Measurements from ENCODE around the gene FOXK2. TPM values are rescaled to one million over a fixed set of nuclear protein-coding genes. Genes with fewer than 3 reads are reported as not detected.

The FOXK2 gene
- total and polyA plus RNA-seq, 2 of the 8 experiments (the other 6 are each of a cell fraction or from before 2014, with no cell fraction given) = 34.7 to 64.9 TPM

GRCh38 chr17:82559566-82560251 lies 40.2 kb downstream of the FOXK2 start:
- TF ChIP-seq EGR1 (IDR thresholded peaks at IDR 0.05; ENCODE audit: borderline replicate concordance, low read depth, low read length) (no peak), KDM4A (IDR thresholded peaks at IDR 0.05; ENCODE audit: low read depth, low read length, severe bottlenecking) (no peak), TAF7 (optimal IDR thresholded peaks at IDR 0.05; ENCODE audit: borderline replicate concordance, low read depth, low read length) (no peak), POU5F1 (IDR thresholded peaks at IDR 0.05; ENCODE audit: low read depth, low read length) (no peak), CREB1 (IDR thresholded peaks at IDR 0.05) (no peak), ATF3 (IDR thresholded peaks at IDR 0.05; ENCODE audit: insufficient read depth, low read depth, low read length) (no peak), NRF1 (IDR thresholded peaks at IDR 0.05; ENCODE audit: low read depth, low read length) (no peak), POLR2AphosphoS5 (IDR thresholded peaks at IDR 0.05; ENCODE audit: low read depth, low read length) (no peak), ASH2L (IDR thresholded peaks at IDR 0.05; ENCODE audit: low read length) (no peak), CBX5 (IDR thresholded peaks at IDR 0.05; ENCODE audit: low read depth, low read length) (no peak), CBX8 (IDR thresholded peaks at IDR 0.05; ENCODE audit: borderline replicate concordance, low read depth, low read length) (no peak), CHD1 (IDR thresholded peaks at IDR 0.05; ENCODE audit: low read depth, low read length) (no peak)
- Histone ChIP-seq H3K79me1 (ENCODE audit: low read depth, low read length) (peaks cover 20% of the 10 kb centered on the region), H2AK5ac (ENCODE audit: low read depth, low read length) (no peak overlapping the region), H3K9ac (replicated peaks in 1 of 4; ENCODE audit: extremely low read depth in 1 of 4, low read depth in 3 of 4, low read length in 3 of 4) (no peak overlapping the region), H3K23ac (ENCODE audit: insufficient read length) (no peak overlapping the region), H2BK15ac (ENCODE audit: low read length) (no peak overlapping the region), H3K4me1 (replicated peaks in 1 of 4; ENCODE audit: control insufficient read depth in 3 of 4, insufficient read depth in 4 of 4, low read length in 3 of 4) (peaks cover 0 to 11% (median 2%) of the 10 kb centered on the region in 4 experiments; a peak in 2 of 7 replicates), H3K4me2 (ENCODE audit: insufficient read depth in 1 of 2, low read depth in 2 of 2, low read length in 2 of 2) (no peak overlapping the region), H3K9me3 (ENCODE audit: insufficient read depth in 2 of 2, low read depth in 1 of 2, low read length in 1 of 2) (no peaks in the 10 kb centered on the region), H4K91ac (replicated peaks; ENCODE audit: insufficient read length, low read length) (no peak overlapping the region), H2BK20ac (ENCODE audit: low read length) (no peak overlapping the region), H2AFZ (ENCODE audit: low read length) (no peak overlapping the region), H3K36me3 (ENCODE audit: control insufficient read depth in 2 of 4, insufficient read depth in 4 of 4, low read length in 3 of 4) (peaks cover 0 to 3% (median 0%) of the 10 kb centered on the region in 4 experiments; a peak in 2 of 8 replicates), H3K14ac (ENCODE audit: insufficient read length) (no peak overlapping the region), H4K20me1 (replicated peaks in 1 of 2; ENCODE audit: control insufficient read depth in 1 of 2, insufficient read depth in 2 of 2, low read length in 2 of 2) (peaks cover 34 to 37% of the 10 kb centered on the region in 2 experiments), H3K27ac (ENCODE audit: low read depth, low read length) (no peak overlapping the region; the same call in 1 of the 2 replicates), H3K79me2 (ENCODE audit: control insufficient read depth in 1 of 2, insufficient read depth in 2 of 2, low read length in 2 of 2) (peaks cover 4 to 89% of the 10 kb centered on the region in 2 experiments; a peak in 3 of 4 replicates), H3K27me3 (replicated peaks in 1 of 4; ENCODE audit: control insufficient read depth in 3 of 4, extremely low read depth in 1 of 4, insufficient read depth in 3 of 4, low read length in 3 of 4) (no peaks in the 10 kb centered on the region), H3K23me2 (ENCODE audit: low read depth, low read length) (no peaks in the 10 kb centered on the region), H3K4ac (replicated peaks; ENCODE audit: insufficient read length, low read depth, low read length) (no peak overlapping the region), H2BK12ac (ENCODE audit: low read depth, low read length) (no peak overlapping the region), H4K5ac (ENCODE audit: insufficient read length, low read depth, low read length) (no peak overlapping the region), H3K4me3 (ENCODE audit: extremely low read depth in 1 of 4, insufficient read depth in 2 of 4, low read depth in 3 of 4, low read length in 4 of 4) (no peak overlapping the region), H3K56ac (replicated peaks; ENCODE audit: insufficient read length, low read depth, low read length) (no peak overlapping the region), H2BK120ac (replicated peaks; ENCODE audit: low read depth, low read length) (no peak overlapping the region), H4K8ac (ENCODE audit: extremely low read depth, insufficient read depth, low read length) (peak overlapping the region; percentile 39; the same call in 1 of the 2 replicates), H2BK5ac (ENCODE audit: low read depth, low read length) (no peak overlapping the region), H3K18ac (ENCODE audit: extremely low read depth, low read length) (no peak overlapping the region)
- ChIA-PET CTCF (ENCODE audit: partially characterized antibody) (interaction anchor here (0.9 to 2.2 kb wide), 4 partner anchors 8 to 79 kb away, joined by 4 to 9 read pairs (median 6); no protein-coding TSS in a partner anchor), POLR2A (ENCODE audit: partially characterized antibody) (interaction anchor here (0.6 kb wide), 1 partner anchor 10 kb away, joined by 4 read pairs; no protein-coding TSS in a partner anchor)
- FAIRE-seq = no peak
- WGBS, 2 experiments (ENCODE audit: extremely low coverage in 1 of 2, insufficient coverage in 1 of 2, insufficient read length in 1 of 2, insufficient replicate concordance in 2 of 2, low coverage in 1 of 2, low lambda C conversion rate in 2 of 2, missing lambda C conversion rate in 1 of 2) = 95% methylated on average over 11 of the region's 11 CpGs; no CpG with 5 or more reads in 1 of the 2 experiments
- no peak for DNase-seq (ENCODE audit: low read depth in 1 of 2, low spot score in 2 of 2)
